NCI-H748 (cell line): Measurements from ENCODE around the gene OSBPL10.
A peak's percentile ranks its signal among the peaks of the same experiment; 100 is the strongest.

Source experiments
- DNase-seq: peaks from one replicate; lab custom pipeline; 2025; ENCODE audit not compliant: unreplicated experiment; lab: John Stamatoyannopoulos, UW

OSBPL10 gene

DNA sequence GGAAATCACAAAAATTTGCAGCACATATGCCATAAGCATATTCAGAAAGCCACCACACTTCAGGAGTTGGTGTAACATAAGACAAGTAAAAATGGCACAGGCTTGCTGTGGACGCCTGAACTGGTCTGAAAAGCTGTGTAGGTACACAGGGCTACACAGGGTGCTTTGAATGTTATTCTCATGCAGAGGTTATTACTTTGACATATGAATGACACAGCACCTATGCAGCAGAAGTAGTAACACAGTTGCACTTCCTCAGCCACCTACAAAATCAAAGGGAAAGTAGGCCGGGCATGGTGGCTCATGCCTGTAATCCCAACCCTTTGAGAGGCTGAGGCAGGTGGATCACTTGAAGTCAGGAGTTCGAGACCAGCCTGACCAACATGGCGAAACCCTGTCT, 54.5 kb downstream of the OSBPL10 start:
- no peak for DNase-seq

DNA sequence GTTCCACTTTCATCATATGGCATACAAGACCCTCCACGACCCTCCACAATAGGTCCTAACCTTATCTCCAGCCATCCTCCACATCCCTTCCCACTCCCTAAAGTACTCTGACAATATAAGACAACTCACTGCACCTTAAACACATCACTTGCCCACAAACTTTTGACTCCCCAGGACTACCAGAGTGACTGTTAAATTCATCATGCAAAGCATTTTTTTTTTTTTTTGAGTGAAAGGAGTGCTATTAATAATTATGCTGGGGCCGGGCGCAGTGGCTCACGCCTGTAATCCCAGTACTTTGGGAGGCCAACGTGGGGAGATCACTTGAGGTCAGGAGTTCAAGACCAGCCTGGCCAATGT, 55.8 kb downstream of the OSBPL10 start:
- DNase-seq: no peak

GRCh38 chr3:31924610-31925270, 56.3 kb downstream of the OSBPL10 start:
- no peak for DNase-seq

DNA sequence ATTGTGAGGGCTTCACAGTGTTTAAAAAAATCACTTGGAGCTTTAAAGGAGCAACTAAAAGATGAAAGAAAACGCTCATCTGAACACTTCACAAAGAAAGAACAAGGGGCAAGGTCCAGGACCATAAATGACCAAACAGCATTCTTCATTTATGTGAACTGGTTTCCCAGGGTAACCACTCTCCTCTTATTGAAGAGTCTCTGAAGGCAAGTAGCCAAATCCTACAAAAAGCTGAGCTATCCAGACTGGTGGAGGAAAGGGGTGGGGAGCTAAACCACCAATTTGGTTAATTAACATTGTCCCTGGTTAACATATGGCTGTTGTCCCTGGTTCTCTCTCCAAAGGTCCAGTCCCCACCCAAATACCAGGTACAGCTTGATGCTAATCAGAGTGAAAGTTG, 58.1 kb downstream of the OSBPL10 start:
- peak; percentile 56 for DNase-seq

DNA sequence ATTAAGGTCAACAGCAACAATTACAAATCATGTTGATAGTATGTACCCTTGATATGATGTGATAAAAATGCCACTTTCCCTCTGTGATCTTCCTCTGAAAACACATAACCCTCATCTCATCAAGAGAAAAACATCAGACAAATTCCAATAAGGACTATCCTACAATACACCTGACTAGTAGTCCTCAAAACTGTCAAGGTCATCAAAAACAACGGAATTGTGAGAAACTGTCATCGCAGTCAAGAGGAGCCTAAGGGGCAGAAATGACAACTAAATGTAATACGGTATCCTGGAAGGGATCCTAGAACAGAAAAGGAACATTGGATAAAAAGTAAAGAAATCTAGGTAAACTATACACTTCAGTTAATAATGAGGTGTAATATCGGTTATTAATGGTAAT, 59.2 kb downstream of the OSBPL10 start:
- DNase-seq: no peak

DNA sequence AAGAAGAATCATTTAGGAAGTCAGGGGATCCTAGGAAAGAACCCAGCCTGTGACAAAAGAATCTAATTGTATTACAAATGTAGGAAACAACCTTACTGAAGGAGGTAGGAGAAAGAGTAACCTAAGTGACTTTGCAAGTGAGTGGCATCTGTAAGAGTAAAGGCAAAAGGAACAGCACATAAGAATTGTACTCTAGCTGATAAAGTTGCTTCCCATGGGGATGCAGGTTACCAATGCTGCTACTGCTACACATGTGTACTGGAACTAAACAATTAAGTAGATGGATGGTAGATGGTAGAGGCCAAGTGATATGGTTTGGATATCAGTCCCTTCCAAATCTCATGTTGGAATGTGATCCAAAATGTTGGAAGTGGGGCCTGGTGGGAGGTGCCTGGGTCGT, 60.8 kb downstream of the OSBPL10 start:
- no peak for DNase-seq

DNA sequence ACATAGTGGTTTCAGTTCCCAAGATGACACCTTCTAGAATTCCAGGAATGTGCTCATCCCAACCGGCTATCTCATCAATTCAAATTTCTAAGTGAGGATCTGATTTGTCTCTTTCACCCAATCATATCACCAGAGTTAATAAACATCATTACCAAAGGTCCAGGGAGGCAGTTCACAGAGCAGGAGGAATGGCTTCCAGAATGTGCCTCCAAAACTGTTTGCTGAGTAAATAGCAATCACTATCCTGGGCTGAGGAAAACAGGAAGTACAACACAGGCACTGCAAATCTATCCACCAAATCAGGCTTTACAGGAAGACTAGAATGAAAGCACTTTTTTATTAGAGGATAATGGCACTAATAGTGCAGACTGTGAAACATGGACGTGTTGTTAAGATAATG, 61.5 kb downstream of the OSBPL10 start:
- peak; percentile 30 for DNase-seq

DNA sequence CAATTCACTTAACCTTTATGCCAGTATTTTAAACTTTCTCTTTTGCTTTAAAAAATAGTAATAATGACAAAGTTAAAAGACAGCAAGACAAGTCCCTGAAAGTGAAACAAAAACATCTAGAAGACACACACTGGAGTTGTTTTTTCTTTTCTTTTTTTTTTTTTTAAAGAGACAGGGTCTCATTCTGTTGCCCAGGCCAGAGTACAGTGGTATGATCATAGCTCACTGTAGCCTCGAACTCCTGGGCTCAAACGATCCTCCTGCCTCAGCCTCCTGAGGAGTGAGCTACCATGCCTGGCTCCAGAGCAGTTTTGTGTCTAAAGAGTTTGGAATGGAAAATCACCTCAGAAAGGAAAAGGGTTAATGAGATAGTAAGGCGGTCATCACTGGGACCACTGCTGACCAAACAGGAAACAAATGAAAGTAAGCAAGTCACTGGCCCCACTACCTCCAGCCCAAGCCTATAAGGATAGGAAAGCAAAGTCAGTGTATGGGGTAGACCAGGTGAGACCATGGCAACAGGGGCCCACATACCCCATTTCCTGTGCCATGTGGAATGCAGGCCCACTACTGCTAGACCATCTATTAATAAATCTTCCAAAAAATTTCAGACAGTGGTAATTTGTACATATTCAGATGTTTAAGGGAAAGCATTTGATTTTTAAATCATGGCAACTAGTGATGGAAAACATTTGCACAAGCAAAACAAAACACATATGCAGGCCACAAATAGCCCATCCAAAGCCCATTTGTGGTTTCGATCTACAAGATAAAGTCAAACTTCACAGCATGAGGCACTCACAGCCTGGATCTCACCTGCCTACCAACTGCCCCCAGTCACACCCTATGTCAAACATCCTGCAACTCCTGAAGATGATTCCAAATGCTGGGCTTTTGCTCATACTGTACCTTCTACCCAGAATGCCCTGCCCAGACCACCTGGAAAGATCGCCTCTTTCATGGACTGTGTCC, 62.6 kb downstream of the OSBPL10 start:
- peak; percentile 3 for DNase-seq

GRCh38 chr3:31917303-31918005, 63.6 kb downstream of the OSBPL10 start:
- DNase-seq: no peak

DNA sequence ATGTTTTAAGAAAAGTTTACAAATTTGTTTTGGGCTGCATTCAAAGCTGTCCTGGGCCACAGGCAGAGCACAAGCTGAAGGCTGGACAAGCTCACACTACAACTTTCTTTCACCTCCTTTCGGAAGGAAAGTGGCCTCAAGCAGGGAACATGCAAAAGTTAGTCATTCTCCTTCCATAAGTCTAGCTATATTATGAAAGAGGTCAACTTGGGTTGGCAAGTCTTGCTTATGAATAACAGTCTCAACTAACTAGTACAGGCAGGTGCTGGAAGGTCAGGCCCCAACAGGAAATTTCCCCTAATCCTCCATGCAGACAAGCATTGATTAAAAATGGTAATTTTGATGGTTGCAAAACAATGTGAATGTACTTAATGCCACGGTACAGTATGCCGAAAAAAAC, 69.4 kb downstream of the OSBPL10 start:
- DNase-seq: no peak

GRCh38 chr3:31911124-31911523, 69.9 kb downstream of the OSBPL10 start:
- DNase-seq: no peak

- no peak for DNase-seq
Observed at GRCh38 chr3:31909455-31909854, 71.6 kb downstream of the OSBPL10 start.

GRCh38 chr3:31908391-31909097, 72.5 kb downstream of the OSBPL10 start:
- DNase-seq: peak; percentile 86

- no peak for DNase-seq
Observed at GRCh38 chr3:31906182-31906581, 74.9 kb downstream of the OSBPL10 start.

- peak; percentile 16 for DNase-seq
Observed at GRCh38 chr3:31903686-31904431, 77.2 kb downstream of the OSBPL10 start.

- DNase-seq: no peak
Observed at GRCh38 chr3:31900583-31900982, 80.5 kb downstream of the OSBPL10 start.

DNA sequence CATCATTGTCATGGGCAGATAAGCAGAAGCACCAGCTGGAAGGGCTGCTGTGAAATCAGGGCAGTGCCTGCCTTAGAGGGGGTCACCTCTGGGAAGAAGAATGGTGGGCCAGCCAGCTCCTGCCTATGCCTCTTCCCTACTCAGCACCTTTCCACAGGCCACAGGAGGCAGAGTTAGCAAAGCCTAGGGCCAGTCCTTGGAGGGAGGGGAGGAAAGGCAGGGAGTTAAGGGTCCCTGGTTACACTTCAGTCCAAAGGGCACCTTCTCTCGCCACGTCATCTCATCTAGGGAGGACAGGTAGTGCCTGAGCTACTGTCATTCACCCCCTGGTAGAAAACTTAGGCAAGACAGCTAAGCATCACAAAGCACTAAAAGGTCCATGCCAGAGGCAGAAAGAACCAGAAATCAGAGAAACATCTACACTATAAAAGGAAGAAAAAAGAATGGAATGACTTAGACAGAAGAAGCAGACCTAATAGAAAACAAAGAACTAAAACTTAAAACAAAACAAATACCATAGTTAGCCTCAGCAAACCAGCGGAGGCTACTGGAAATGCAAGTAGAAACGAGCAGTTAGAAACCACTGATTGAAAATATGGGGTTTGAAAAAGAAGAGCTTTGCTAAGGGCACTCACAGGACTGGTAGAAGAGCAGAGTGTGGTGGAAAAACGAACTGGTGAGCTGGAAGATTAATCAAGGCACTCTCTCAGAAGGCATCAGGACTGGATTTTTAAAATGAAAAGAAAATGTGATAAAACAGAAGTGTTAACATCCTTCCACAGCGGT, 84.2 kb downstream of the OSBPL10 start:
- no peak for DNase-seq

DNA sequence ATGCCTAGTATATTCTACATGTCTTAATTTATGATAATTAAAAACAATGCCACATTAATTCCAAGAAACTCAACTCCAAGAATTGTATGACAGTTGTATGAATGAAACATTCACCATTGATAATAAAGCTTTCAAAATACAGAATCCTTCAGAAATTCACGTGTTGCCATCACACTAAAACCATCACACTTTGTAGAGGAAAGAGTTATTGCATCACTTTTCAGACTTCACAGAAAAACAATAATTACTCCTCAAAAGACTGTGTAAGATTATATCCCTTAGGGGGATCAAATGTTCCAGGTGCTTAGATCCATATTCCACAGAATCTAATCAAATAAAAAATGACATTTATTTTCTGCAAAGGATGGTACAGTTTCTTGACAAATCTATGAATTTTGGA, 85.0 kb downstream of the OSBPL10 start:
- no peak for DNase-seq

DNA sequence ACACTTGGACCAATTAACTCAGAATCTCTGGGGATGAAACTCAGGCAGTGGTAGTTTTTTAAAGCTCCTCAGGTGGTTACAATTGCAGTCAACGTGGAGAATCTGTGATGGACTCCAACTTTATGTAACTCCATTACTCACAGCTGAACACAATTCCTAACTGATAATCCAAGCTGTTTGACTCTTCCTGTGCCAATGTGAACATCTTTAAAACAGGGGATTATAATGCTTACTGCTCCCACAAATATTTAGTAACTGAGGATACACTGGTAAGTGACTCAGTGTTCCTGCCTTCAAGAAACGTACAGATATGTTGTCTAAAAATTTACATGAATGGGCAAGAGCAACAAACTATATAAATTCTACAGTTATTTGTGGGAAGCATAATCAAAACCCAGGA, 85.6 kb downstream of the OSBPL10 start:
- no peak for DNase-seq
